Stimulated activated naive CD8-positive, alpha-beta T cell treated with anti-CD3 and anti-CD28 coated beads, Interleukin-15, Interleukin-2, amounts not matched to agents 100 U/mL and 50 U/mL, for 24 hours (primary cell): Measurements from ENCODE around the gene FANCI.
A peak's percentile ranks its signal among the peaks of the same experiment; 100 is the strongest.

Experiments used
- ATAC-seq: fragments of 150-1000 bp; cut with Tn5 transposase; one replicate; pipeline ENCODE4 v1.10.0; 2021
- DNase-seq: peaks from one replicate; pipeline ENCODE4 v3.0.0; 2021

Gene FANCI

DNA sequence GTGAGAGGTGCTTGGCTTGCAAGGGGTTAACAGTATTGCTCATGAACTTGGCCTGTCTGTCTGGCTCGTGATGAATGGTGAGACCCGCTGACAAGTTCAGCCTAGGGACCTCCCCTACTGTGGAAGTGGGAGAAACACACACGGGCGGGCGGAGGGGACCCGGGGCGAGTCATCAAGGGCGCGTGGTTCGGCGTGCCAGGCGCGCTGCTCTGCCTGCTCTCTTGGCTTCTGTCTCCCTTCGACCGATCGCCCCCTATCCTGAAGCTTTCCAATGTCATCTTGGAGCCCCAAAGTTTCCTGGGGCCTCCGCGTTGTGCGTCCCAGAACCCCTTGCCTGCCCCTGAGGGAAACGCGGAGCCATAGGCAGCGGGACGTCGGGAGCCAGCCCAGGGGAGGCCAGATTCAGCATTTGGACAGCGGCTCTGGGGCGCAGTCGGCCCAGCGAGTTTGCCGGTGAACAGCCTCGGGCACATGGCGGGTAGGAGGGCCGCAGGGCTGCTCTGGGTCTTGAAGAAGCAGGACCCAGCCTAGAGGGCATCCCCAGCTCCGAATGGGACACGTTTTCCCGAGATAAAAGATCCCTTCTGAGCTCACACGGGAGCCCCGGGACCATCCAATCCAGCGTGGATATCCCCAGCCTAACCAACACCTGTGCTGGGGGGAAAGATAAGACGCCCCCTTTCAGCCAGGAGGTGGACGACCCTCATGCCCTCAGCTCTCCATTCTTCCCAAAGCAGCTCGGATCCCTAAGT lies 117.8 kb downstream of the FANCI start:
- no peak for ATAC-seq

GRCh38 chr15:89362203-89363101 lies 118.7 kb downstream of the FANCI start:
- DNase-seq = no peak
- ATAC-seq = no peak

More for the DNA sequence above, 117.8 kb downstream of the FANCI start:
- peak; percentile 75 for DNase-seq

GRCh38 chr15:89363133-89363532 lies 119.4 kb downstream of the FANCI start:
- no peak for DNase-seq
- no peak for ATAC-seq

DNA sequence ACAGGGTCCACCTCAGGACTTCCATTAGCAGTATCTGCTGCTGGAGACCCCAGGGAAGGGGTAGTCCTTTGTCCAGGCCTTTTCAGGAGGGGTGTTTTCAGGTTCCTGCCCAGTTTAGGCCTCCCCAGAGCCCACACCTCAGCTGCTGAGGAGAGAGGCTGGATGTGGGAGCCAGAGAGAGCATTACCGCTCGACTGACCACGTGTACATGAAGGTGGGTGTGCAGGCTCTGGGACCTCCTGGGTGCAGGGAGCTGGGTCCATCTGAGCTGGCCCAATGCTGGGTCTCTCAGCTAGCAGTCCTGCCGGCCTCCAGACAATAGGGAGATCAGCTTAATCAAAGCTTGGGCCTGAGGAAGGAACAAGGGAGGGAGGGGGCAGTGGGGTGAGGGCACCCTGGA lies 120.0 kb downstream of the FANCI start:
- DNase-seq (no peak), ATAC-seq (no peak)

DNA sequence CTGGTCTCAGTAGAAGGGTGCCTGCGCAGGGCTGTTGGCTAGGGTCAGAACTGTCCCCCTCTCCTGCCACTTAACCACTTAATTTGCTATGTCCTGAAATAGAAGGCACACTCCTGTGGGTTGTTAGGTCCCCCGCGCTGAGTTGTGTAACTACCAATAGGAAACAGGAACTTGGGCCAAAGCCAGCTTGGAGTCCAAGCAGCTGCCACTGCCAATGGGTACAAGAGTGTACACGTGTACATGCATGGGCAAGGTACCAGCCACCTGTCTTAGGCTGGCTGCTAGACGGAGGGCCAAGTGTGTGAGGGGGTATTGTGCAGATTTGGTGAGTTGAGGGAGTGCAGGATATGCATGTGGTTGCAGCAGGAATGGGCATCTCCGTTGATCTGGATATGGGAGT lies 120.6 kb downstream of the FANCI start:
- ATAC-seq = no peak
- DNase-seq = no peak

DNA sequence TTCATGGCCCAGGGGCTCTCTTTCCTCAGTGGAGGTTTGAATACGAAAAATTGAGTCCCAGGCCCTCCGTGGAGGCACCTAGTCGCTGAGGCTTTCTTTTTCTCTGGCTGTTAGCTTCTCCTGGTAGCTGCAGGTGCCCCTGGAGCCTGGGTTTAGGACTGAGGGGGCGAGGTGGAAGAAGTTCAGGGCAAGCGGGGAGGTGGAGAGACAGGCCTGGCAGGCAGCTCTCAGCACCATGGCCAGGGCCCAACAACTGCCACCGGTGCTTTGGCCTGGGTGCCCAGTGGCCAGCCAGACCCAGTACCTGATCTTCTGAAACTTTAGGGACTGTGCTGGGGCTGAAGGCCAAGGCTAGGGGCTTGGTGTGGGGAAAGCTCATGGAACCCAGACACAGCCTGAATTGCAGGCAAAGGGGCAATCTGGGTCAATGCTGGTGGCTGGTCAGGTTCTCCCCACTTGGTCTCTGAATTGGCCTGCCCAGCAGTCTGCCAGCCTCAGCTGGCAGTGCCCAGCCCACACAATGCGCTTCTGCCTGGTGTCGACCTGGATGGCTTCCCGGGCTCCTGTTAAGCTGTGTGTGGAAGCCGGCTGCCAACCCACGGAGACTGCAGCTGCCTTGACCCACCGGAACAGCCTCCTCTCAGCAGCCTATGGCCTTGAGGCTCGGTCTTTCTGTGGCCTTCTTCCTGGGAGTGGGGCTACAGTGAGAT lies 121.1 kb downstream of the FANCI start:
- no peak for DNase-seq
- ATAC-seq = no peak

DNA sequence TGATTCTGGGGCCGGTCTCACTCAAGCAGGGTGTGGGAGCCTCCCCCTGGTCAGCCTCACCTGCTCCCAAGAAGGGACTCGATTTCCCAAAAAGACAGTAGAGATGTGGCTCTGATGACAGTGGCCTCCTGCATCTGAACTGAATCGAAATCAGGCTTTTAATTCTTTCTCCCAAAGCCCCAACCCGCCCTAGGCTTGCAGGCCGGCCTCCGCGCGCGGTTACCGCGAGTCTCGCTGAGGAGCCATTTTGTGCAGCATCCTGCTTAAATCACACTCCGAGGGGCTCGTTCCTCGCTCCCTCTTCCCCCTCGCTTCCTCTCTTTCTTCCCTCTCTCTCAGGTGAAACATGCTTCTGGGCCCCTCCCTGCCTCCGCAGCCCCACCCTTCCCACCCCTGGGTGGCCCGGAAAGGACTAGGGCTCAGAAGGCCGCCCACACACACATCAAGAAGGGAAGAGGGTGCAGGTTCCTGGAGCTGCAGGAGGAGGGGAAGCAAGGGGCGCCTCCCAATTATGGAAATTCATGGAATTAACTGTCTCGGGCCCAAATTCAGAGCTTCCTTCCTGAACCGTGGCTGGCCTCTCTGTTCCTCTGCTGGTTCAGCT lies 121.8 kb downstream of the FANCI start:
- ATAC-seq = no peak

More for the DNA sequence above, 121.8 kb downstream of the FANCI start:
- DNase-seq = no peak
